Hematopoietic multipotent progenitor cell treated with erythropoietin and hydrocortisone succinate and interleukin-3 and kit ligand, for 17 days (in vitro differentiated cells): ENCODE data around the gene RAB28.

Experiments
- DNase-seq: peaks from one replicate; pipeline ENCODE4 v3.0.0-alpha.2; 2015; ENCODE audit warnings: low spot score

RAB28 gene

GRCh38 chr4:13368217-13368616 lies 115.9 kb downstream of the RAB28 start:
- DNase-seq = peak; percentile 15

GRCh38 chr4:13367691-13368090 lies 116.4 kb downstream of the RAB28 start:
- no peak for DNase-seq

DNA sequence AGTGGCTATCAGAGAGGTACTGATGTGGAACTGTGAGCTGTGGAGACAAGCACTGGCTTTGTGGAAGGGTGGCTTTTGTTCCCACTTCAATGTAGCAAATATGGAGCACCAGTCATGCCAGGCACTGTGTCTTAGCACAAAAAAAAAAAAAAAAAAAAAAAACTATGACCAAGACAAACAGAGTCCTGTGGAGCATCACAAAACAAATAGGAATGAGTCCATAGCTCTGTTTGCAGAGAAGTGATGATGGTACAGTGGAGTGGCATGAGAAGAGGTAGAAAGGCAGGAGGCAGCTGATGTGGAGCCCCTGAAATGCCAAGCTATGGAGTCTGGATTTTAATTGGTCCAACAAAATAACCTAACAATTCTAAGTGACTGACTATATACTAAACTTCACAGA lies 116.9 kb downstream of the RAB28 start:
- no peak for DNase-seq

- no peak for DNase-seq
Observed at GRCh38 chr4:13365195-13365594, 118.9 kb downstream of the RAB28 start.

- DNase-seq = no peak
Observed at GRCh38 chr4:13364653-13365052, 119.5 kb downstream of the RAB28 start.

DNA sequence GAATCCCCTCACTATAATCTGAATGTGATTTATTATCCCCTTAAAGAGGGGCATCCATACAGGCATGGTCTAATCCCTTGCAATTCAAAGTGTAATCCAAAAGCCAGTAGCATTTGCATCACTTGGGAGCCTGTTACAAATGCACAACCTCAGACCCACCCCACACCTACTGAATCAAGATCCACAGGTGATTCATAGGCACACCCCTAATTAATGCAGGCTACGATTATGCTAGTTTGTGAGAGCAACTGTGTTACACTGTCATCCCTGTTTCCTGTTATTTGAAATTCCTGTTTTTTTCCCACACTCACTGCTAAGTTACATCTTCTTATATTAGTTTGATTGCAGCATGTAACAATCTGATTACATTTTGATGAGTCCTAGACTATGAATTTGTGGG lies 120.0 kb downstream of the RAB28 start:
- no peak for DNase-seq

GRCh38 chr4:13359809-13360208 lies 124.3 kb downstream of the RAB28 start:
- no peak for DNase-seq

- DNase-seq = no peak
Observed at GRCh38 chr4:13355111-13355880, 128.8 kb downstream of the RAB28 start.

GRCh38 chr4:13349096-13349495 lies 135.0 kb downstream of the RAB28 start:
- no peak for DNase-seq

- no peak for DNase-seq
Observed at GRCh38 chr4:13348216-13348615, 135.9 kb downstream of the RAB28 start.

DNA sequence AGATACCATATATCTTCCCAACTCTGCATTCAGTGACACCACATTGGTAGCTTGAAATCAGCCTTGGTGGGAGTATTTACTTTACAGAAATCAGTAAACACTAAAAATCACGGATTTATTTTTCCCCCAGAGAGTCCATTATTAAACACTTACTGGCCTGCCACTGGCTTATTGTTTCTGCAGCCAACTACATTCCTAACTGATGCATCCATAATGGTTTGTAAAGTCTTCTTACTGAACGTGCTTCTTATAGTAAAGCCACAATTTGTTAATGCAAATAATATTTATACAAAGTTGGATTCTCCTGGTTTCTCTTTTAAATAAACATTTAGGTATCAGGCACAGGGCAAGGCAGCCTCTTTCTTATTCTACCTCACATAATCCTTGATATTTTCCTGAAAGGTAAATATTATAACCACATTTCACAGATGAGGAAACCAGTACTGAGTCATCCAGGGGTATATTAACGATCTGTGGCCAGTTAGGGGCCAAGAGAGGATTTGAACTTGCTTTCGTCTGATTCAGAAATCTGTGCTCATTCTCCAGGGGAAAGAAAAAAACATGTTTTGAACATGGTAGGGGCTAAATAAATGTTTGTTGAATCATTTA lies 136.5 kb downstream of the RAB28 start:
- no peak for DNase-seq

DNA sequence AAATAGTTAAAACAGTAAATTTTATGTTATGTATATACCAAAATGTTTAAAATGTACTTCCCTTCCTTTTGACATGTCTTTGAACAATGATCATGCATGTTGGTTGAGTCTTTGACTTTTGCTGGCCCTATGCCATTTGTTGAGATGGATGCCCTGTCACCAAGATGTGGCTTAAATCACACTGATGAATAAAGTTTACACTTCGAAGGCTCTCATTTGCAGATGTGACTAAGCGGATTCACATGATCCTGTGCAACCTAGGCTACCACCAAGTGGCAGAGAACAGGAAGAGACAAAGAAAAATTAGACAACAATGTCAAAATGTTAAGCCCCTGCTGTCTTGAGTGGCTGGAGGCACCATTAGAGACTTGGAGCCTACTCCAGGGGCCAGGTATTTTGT lies 139.9 kb downstream of the RAB28 start:
- no peak for DNase-seq

DNA sequence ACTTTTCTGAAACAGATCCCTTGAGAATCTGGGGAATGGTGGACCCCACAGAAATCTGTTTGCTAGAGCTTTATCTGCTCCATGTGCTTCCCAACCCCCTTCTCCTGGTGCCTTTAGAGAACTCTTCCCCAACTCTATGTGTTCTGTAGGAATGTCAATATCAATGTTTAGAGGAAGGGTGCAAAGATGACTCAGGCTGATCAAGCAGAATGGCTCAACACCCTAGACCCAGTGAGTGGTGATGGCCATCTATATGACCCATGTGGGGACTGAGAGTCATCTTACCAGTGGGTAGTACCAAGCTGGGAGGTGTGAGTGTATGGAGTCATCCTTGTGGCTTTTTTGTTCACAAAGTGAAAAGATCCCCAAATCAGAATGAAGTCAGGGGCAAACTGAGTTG lies 143.5 kb downstream of the RAB28 start:
- no peak for DNase-seq

DNA sequence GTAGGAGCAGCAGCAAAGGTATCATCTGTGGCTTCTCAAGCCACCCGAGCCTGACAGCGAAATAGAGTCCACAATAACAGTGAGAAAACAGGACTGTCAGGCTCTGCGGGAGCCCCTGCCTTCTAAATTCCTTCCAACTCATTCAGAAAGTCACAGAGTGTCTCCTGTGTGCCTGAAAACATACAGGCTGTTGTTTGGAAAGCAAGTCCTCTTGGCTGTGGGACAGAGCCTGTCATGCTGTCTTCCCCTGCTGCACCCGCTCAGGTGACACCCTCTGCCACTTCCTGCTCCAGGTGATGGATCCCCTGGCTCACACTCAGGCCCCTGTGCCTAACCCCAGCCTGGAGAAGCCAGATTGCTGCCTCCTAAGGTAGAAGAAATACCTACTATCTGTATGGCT lies 152.3 kb downstream of the RAB28 start:
- DNase-seq = no peak

GRCh38 chr4:13329963-13330362 lies 154.2 kb downstream of the RAB28 start:
- DNase-seq = no peak

DNA sequence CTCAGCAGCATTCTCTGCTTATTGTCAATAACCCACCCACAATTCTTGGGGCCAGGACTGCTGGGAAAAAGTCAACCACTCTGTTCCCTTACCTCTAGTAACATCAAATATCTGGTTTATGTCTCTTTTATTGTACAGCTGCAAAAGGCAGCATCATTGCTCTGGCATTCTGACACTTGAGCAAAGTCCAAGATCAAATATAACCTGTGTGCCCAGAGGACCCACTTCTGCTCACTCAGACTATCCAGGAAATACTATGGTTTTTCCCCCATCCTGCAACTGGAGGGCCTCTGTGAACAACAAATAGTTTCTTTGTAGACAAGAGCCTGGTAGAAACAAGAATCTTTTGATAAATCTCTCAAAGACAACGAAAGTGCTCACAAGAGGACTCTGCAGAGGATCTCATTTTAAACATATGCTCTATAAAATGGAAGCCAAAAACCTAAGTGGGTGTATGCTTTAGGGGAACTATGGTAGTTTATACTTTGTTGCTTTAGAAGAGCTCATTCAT lies 154.7 kb downstream of the RAB28 start:
- DNase-seq = no peak

DNA sequence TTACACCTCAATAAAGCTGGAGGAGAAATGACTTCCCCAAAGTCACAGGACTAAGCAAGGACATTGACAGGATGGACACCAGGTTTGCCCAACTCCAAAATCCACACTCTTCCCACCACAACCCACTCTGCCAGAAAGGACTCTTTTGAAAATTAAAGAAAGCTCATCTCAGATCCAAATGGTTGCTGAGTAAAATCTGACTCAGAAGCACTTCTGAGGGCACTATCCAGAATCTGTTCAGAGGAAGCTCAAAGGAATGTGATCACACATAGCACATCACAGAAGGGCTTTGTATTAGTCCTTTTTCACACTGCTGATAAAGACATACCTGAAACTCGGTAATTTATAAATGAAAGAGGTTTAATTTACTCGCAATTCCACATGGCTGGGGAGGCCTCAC lies 155.5 kb downstream of the RAB28 start:
- no peak for DNase-seq

- DNase-seq = no peak
Observed at GRCh38 chr4:13327991-13328390, 156.1 kb downstream of the RAB28 start.

DNA sequence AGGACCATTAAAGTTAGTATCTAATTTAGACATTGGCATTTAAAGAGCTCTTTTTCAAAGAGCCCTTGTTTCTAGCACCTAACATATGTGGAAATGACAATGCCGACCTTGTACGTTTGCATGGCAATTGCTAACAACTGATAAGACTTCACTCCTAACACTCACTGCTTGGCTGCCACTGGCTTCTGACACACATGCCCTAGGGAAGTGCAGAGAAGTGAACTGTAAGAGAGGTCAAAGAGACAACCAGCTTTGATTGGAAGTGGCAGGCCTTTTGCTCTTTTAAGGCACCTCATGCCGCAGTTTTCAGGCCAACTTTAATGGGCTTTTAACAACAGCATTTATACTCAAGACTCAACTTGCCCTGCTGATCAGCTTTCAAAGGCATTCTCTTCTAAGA lies 158.4 kb downstream of the RAB28 start:
- DNase-seq = no peak

DNA sequence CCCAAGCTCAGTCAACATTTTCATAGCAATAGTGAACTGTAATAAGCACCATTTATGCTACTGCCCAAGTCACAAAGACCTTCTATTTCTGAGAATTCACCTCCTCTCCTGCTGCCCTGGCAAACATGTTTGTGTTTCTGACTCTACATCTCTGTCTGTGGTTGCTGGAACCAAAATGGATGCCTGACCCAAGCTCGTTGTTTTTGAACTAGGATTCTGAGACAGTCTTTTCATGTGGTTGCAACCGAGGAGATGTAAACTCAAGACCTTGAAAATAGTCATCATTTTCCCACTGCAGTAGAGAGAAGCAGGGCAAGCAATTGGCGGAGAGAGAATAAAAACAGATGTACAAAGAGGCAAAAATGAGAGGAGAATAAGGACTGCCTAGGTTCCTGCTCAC lies 160.2 kb downstream of the RAB28 start:
- DNase-seq = no peak

DNA sequence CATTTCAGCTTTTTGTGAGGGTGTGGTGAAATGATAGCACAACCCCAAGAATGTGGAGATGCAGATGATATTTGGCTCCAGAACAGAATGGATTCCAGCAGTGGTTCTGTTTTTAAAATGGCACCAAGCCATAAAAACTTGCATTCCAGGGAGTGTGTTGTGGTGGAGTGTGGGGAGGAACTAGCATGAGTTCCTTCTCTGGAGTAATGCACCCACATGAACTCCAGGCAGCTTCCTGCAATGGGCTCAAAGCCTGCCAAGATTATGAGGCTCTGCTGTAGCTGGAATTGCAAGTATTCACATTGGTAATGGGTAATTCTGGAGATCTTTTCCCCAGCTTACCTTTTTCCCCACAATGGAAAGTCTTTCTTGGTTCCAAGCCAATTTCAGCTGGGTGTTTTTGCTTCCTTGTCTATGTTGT lies 161.4 kb downstream of the RAB28 start:
- no peak for DNase-seq
